ENCODE results near the gene ZBTB25. TPM values are rescaled to one million over a fixed set of nuclear protein-coding genes. Genes with fewer than 3 reads are reported as not detected.

Gene ZBTB25
- total and polyA plus RNA-seq, 2 donors (not counting 1 experiment from before 2014, with no cell fraction given), result 7.2 to 9.2 TPM

DNA sequence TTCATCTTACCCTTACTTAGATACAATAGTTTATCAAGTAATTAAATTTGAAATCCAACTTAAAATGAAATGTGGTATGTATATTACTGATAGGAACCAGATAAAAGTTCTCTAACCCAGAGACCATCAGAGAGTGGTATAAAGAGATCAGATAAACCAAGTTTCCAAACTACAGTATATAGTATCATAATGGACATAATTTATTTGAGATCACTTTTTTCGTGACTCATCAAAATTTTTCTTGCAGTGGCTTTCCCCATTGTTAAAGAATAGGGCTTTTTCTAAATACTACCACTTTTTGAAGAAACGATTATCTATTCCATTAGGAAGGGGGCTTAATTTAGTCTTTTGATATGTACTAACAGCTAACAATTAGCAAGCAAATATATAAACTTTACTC, 21.7 kb upstream of the ZBTB25 start:
- Histone ChIP-seq H3K79me2 (ENCODE audit: control insufficient read depth, insufficient read depth, low read length) (peaks cover 21% of the 10 kb centered on the region), H3K4me3 (replicated peaks in 1 of 4; ENCODE audit: control extremely low read depth in 1 of 4, insufficient read depth in 1 of 4, low read depth in 3 of 4, low read length in 4 of 4) (no peak overlapping the region), H3K27ac (ENCODE audit: insufficient read depth, low read length) (no peak overlapping the region), H3K9me3 (ENCODE audit: control insufficient read depth, insufficient read depth, low read depth, low read length) (no peaks in the 10 kb centered on the region), H3K9ac (ENCODE audit: insufficient read depth, low read length) (no peak overlapping the region), H3K4me2 (ENCODE audit: extremely low read depth, insufficient read depth, low read length) (no peak overlapping the region), H3K4me1 (ENCODE audit: control insufficient read depth, extremely low read depth, insufficient read depth, low read length) (no peaks in the 10 kb centered on the region), H3K36me3 (ENCODE audit: control insufficient read depth, insufficient read depth, low read length) (peaks cover 11% of the 10 kb centered on the region), H3K27me3 (ENCODE audit: control insufficient read depth, insufficient read depth, low read length) (no peaks in the 10 kb centered on the region), H4K20me1 (ENCODE audit: control insufficient read depth, extremely low read depth, insufficient read depth, low read length) (peaks cover 3% of the 10 kb centered on the region), H2AFZ (ENCODE audit: low read length) (no peak overlapping the region)
- TF ChIP-seq, protein P1, sequence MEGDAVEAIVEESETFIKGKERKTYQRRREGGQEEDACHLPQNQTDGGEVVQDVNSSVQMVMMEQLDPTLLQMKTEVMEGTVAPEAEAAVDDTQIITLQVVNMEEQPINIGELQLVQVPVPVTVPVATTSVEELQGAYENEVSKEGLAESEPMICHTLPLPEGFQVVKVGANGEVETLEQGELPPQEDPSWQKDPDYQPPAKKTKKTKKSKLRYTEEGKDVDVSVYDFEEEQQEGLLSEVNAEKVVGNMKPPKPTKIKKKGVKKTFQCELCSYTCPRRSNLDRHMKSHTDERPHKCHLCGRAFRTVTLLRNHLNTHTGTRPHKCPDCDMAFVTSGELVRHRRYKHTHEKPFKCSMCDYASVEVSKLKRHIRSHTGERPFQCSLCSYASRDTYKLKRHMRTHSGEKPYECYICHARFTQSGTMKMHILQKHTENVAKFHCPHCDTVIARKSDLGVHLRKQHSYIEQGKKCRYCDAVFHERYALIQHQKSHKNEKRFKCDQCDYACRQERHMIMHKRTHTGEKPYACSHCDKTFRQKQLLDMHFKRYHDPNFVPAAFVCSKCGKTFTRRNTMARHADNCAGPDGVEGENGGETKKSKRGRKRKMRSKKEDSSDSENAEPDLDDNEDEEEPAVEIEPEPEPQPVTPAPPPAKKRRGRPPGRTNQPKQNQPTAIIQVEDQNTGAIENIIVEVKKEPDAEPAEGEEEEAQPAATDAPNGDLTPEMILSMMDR (conservative IDR thresholded peaks at IDR 0.05 in 1 of 2, IDR thresholded peaks at IDR 0.05 in 1 of 2; ENCODE audit: low read depth in 1 of 2, low read length in 2 of 2), result no peak
- TF ChIP-seq EZH2 (IDR thresholded peaks at IDR 0.05; ENCODE audit: low read length, missing control alignments), result no peak
- DNase-seq (ENCODE audit: low read depth in 2 of 2), result no peak

DNA sequence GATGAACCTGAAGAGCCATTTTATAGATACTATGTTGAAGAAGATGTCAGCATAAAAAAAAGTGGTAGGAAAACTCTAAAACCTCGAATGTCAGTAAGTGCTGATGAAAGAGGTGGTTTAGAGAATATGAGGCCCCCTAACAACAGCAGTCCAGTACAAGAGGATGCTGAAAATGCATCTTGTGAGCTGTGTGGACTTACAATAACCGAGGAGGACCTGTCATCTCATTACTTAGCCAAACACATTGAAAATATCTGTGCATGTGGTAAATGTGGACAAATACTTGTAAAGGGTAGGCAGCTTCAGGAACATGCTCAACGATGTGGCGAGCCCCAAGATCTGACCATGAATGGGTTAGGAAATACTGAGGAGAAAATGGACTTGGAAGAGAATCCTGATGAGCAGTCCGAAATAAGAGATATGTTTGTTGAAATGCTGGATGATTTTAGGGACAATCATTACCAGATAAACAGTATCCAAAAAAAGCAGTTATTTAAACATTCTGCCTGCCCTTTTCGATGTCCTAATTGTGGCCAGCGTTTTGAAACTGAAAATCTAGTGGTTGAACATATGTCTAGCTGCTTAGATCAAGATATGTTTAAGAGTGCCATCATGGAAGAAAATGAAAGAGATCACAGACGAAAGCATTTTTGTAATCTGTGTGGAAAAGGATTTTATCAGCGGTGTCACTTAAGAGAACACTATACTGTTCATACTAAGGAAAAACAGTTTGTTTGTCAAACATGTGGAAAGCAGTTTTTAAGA, 19.1 kb upstream of the ZBTB25 start:
- H3K9ac ChIP-seq (ENCODE audit: insufficient read depth, low read length), result no peak overlapping the region
- H3K4me1 ChIP-seq (ENCODE audit: control insufficient read depth, extremely low read depth, insufficient read depth, low read length), result no peaks in the 10 kb centered on the region
- no peak for DNase-seq (ENCODE audit: low read depth in 2 of 2)
- H4K20me1 ChIP-seq (ENCODE audit: control insufficient read depth, extremely low read depth, insufficient read depth, low read length), result peaks cover 8% of the 10 kb centered on the region
- H3K4me2 ChIP-seq (ENCODE audit: extremely low read depth, insufficient read depth, low read length), result no peak overlapping the region
- no peaks in the 10 kb centered on the region for H3K27me3 ChIP-seq (ENCODE audit: control insufficient read depth, insufficient read depth, low read length)
- H2AFZ ChIP-seq (ENCODE audit: low read length), result no peak overlapping the region
- H3K9me3 ChIP-seq (ENCODE audit: control insufficient read depth, insufficient read depth, low read depth, low read length), result no peaks in the 10 kb centered on the region
- H3K4me3 ChIP-seq (replicated peaks in 1 of 4; ENCODE audit: control extremely low read depth in 1 of 4, insufficient read depth in 1 of 4, low read depth in 3 of 4, low read length in 4 of 4), result no peak overlapping the region
- no peak overlapping the region for H3K27ac ChIP-seq (ENCODE audit: insufficient read depth, low read length)
- peaks cover 11% of the 10 kb centered on the region for H3K36me3 ChIP-seq (ENCODE audit: control insufficient read depth, insufficient read depth, low read length)
- peaks cover 42% of the 10 kb centered on the region for H3K79me2 ChIP-seq (ENCODE audit: control insufficient read depth, insufficient read depth, low read length)
- no peak for TF ChIP-seq EZH2 (IDR thresholded peaks at IDR 0.05; ENCODE audit: low read length, missing control alignments)

DNA sequence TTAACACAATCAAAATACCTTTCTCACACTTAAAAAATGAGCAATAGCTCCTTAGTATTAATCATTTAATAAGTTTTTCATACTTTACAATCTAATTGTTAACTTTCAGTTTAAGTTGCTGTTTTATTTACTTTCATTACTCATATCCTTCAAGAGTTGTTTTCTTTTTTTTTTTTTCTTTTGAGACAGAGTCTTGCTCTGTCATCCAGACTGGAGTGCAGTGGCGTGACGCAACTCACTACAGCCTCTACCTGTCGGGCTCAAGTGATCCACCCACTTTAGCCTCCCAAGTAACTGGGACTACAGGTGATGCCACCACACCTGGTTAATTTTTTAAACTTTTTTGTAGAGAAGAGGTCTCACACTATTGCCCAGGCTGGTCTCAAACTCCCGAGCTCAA, 17.1 kb upstream of the ZBTB25 start:
- Histone ChIP-seq H3K9ac (ENCODE audit: insufficient read depth, low read length) (no peak overlapping the region), H3K4me1 (ENCODE audit: control insufficient read depth, extremely low read depth, insufficient read depth, low read length) (no peaks in the 10 kb centered on the region), H2AFZ (ENCODE audit: low read length) (no peak overlapping the region), H3K4me3 (replicated peaks in 1 of 4; ENCODE audit: control extremely low read depth in 1 of 4, insufficient read depth in 1 of 4, low read depth in 3 of 4, low read length in 4 of 4) (no peak overlapping the region), H3K79me2 (ENCODE audit: control insufficient read depth, insufficient read depth, low read length) (peaks cover 59% of the 10 kb centered on the region), H3K4me2 (ENCODE audit: extremely low read depth, insufficient read depth, low read length) (no peak overlapping the region), H3K9me3 (ENCODE audit: control insufficient read depth, insufficient read depth, low read depth, low read length) (no peaks in the 10 kb centered on the region), H3K36me3 (ENCODE audit: control insufficient read depth, insufficient read depth, low read length) (peaks cover 11% of the 10 kb centered on the region), H4K20me1 (ENCODE audit: control insufficient read depth, extremely low read depth, insufficient read depth, low read length) (peaks cover 8% of the 10 kb centered on the region), H3K27ac (ENCODE audit: insufficient read depth, low read length) (no peak overlapping the region), H3K27me3 (ENCODE audit: control insufficient read depth, insufficient read depth, low read length) (no peaks in the 10 kb centered on the region)
- no peak for DNase-seq (ENCODE audit: low read depth in 2 of 2)
- no peak for TF ChIP-seq EZH2 (IDR thresholded peaks at IDR 0.05; ENCODE audit: low read length, missing control alignments)
- TF ChIP-seq, protein P1 (conservative IDR thresholded peaks at IDR 0.05 in 1 of 2, IDR thresholded peaks at IDR 0.05 in 1 of 2; ENCODE audit: low read depth in 1 of 2, low read length in 2 of 2), result no peak
